HG02571 (cell line): ENCODE data around the gene FAR1.
"Not testable (repeated sequence)": the region's sequence is repeated elsewhere in the genome, so short reads cannot be mapped to it uniquely, and the experiment has no call there.

ENCODE experiments used
- ATAC-seq: cut with Tn5 transposase; IDR thresholded peaks from one replicate; pipeline ENCODE4 v1.9.1; 2021; ENCODE audit warnings: mild to moderate bottlenecking, moderate library complexity; ENCODE audit not compliant: unreplicated experiment

Gene FAR1

DNA sequence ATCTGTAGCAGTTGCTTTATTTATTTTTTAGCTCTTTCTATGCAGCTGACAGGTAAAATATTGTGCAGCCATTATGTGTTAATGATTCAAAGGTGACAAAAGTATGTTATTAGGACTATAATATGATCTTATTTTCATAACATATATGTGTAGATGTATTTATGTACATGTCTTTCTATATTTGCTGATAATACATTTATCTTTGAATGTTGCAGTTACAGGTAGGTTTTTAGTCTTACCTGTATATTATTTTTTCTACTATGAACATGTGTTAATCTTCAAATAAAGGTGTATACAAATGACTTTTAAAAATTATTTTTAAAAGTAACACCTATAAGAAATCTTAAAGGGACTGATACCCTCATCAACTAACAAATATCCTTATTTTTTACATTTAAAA is 33.6 kb downstream of the FAR1 start:
- ATAC-seq: no peak

- ATAC-seq: no peak
Observed at GRCh38 chr11:13705710-13706109, 37.2 kb downstream of the FAR1 start.

DNA sequence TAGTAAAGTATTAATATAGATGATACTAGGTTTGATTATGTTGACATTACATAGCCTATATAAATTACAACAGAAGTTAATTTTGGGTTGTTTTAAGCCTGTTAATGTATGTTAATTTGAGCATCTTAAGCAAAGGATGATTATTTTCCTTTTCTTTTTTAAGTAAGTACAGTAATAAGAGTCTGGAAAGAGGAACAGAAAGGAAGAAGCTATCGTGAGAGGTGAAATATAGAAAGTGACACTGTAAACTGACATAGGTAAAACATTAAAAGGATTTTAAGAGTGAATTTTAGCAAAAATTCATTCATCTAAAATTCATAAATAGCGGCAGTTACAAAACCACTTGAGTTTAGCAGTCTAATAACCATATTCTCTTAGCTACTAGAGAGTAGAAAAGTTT is 45.5 kb downstream of the FAR1 start:
- ATAC-seq: no peak

DNA sequence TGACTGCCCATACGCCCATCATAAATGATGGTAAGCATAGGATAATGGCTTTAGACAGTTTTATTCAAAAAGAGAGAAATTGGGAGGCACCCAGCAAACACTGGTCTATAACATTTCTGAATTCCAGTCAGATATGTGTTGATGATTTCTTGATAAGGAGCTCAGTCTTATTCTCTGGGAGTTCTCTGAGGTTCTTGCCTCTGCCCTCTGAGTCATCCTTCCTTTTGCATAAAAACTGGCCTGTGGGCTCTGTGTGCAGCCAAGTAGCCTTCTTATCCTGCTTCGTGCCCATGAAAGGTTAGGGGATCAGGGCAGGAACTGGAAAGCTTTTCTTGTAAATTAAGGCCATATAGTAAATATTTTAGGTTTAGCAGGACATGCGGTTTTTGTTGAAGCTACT is 48.9 kb downstream of the FAR1 start:
- ATAC-seq: no peak

GRCh38 chr11:13718394-13718793 is 49.9 kb downstream of the FAR1 start:
- ATAC-seq: no peak

DNA sequence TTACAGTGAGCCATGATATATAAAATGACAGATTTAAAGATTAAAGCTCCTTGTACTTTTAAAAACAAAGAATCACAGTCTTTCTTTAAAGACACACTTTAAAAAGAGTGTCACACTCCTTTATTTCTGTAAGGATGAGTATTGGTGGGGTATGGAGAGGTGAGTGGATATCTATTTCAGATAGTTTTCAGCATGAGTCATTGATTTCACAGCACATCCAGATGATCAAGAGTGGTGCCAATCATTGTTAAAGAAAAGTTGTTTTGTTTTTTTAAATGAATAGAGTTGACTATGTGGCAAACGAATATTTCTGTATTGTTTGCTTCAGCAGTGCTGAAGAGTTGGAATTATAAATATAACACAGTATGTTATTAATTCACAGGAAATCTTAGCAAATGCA is 52.5 kb downstream of the FAR1 start:
- ATAC-seq: no peak

DNA sequence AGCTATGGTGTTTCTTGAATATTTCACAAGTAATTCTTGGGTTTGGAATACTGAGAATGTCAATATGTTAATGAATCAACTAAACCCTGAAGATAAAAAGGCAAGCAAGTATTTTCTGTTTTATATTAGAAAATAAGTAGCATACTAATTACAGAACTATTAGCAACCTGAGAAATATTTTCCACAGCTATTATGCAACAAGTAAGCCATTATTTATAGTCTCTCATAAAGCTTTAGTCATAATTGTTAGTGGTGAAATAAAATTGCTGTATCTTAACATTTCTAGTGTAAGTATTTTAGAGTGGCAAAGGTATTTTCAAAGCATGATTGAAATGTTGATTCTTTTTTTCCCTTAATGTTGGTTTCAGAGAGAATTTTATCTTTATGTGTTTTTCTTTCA is 53.3 kb downstream of the FAR1 start:
- ATAC-seq: no peak

- ATAC-seq: no peak
Observed at GRCh38 chr11:13726456-13726855, 58.0 kb downstream of the FAR1 start.

DNA sequence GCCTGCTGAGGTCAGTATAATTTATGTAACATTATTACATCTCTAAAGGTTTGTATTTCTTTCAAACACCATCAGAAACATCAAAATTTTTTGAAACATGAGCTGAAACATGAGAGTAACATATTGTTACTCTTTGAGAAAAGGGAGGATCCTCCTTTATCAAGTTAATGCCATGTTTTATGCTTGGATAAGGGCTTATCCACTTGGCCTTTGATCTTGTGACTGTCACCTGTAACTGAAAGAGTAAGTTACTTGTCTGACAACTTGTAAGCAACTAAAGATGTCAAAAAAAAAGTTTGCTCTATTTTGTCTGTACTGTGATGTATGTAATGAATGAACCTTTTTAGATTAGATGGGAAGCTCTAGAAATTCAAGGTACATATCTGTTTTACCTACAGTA is 59.6 kb downstream of the FAR1 start:
- ATAC-seq: no peak

DNA sequence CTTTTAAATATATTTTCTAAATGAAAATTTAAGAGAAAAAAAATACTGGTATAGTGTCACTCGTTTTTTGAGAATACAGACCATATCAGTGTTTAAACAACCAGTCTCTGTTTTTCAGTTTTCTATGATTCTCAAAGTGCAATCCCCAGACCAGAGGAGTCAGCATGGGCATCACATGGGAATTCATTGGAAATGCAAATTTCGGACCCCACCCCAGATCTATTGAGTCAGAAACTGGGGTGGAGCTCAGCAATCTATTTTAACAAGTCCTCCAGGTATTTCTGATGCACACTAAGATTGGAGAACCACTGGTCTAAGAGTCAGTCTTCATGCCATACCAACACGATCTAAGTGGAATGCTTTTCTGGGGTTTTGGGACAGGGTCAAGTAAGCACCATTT is 66.1 kb downstream of the FAR1 start:
- no peak for ATAC-seq

DNA sequence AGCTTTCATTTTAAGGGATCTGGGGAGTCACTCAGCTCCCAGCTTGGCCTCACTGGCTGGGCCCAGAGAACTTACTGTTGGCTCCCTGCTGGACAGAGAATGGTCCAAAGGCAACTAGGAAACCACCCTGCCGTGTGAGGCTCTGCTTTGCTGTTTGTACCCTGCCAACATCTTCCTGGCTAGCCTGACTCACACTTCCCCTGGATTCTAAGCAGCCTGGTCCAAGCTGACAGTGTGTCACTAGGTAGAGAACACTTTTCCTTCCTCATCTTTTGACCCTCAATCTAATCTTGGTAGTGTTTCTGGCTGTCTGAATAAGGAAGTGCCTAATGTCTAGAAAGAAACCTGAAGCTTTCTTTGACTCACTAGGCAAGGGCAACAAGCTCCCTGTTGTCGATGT is 76.7 kb downstream of the FAR1 start:
- no peak for ATAC-seq

DNA sequence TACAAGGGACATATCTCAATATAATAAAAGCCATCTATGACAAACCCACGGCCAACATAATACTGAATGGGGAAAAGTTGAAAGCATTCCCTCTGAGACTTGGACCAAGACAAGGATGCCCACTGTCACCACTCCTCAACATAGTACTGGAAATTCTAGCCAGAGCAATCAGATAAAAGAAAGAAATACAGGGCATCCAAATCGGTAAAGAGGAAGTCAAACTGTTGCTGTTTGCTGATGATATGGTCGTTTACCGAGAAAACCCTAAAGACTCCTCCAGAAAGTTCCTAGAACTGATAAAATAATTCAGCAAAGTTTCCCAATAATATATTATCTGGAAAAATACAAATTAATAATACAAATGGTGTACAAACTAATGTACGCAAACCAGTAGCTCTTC is 84.8 kb downstream of the FAR1 start:
- not testable (repeated sequence) for ATAC-seq

- no peak for ATAC-seq
Observed at GRCh38 chr11:13759050-13759449, 90.6 kb downstream of the FAR1 start.

DNA sequence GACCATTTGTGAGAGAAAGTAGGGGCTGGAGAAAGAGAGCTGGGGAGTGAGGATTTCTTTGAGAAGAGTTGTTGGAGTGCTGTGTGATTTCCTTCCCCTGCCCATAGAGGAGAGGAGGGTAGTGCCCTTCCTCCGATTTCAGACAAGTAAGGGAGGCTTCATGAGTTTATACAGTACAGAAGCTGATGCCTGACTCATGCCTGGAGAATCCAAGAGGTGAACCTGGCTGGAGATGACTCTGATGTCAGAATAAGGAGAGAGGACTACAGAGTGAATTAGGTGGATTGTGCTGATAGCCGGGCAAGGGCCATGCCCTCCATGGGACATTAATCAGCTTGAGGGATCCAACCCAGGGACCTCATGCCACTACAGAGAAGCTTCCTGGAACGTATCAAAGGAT is 91.6 kb downstream of the FAR1 start:
- no peak for ATAC-seq

DNA sequence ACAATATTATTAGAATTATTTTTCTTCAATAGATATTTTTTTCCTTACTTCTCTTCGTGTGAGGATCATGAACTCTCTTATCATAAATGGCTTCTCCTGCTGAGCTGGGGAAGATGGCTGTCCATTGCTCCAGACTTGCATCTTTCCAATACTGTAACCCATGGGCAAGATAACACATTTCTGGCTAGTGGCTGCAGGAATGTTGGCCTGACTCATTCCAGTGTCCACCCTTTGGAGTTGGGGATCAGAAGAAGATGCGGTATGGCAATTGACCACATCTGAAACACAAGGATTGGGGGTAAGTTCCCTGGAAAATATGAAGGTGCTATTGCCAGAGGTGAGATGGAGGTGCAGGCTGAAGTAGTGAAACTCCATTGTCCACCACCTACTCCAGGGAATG is 92.8 kb downstream of the FAR1 start:
- ATAC-seq: no peak

GRCh38 chr11:13761716-13762115 is 93.2 kb downstream of the FAR1 start:
- no peak for ATAC-seq

- ATAC-seq: no peak
Observed at GRCh38 chr11:13762718-13763117, 94.2 kb downstream of the FAR1 start.

DNA sequence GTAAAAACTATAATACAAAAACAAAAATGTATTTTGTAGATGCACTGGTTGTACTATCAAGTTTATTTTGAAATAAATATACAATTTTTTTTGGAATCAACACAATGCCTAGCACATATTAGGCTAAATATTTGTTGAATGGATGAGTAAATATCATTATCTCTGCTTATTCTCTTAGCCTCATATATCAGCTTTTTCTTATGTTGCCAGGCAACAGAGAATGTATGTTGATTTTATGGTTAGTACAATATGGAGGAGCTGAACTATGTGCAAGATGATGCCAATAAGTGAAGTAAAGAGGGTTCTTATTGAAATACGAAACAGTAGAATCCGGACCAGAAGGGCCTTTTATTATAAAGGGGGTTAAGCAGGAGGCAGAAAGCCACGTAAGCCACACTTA is 94.9 kb downstream of the FAR1 start:
- no peak for ATAC-seq

- no peak for ATAC-seq
Observed at GRCh38 chr11:13765886-13766285, 97.4 kb downstream of the FAR1 start.

- ATAC-seq: no peak
Observed at GRCh38 chr11:13767471-13767870, 99.0 kb downstream of the FAR1 start.

DNA sequence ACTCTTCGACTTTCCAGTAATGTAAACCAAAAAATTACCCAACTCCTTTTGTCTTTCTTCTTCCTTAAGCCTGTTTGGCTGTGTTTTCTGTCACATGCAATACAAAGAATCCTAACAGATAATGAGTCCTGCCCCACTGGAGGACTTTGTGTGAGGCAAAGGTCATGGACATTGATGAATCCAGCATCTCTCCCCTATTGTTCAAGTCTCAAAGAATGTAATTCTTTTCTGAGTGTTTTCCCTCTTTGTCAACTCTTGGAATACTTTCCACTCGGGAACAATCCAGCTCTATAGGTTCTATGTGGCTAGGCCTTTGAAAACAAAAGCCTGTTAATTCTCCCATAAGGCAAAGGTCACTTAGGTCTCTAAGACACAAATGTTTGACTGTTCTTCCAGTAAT is 100.7 kb downstream of the FAR1 start:
- no peak for ATAC-seq

DNA sequence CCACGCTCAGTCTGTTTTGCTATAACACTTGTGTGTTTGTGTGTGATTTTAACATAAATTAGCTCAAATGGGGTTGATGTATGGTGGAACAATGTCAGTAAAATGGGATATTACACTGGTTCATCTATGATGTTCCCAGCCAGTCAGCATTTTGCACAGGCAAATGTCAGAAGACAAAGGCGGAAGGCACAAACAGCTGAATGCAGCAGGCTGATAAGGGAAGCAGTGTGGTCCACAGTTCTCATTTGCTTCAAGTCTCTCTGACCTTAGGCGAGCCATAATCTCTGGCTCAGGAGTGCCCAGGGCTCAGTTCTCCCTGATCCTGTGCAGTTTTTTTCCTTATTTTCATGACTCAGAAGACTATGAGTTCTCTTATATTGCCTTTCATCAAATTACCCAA is 102.7 kb downstream of the FAR1 start:
- no peak for ATAC-seq

GRCh38 chr11:13772223-13773046 is 104.0 kb downstream of the FAR1 start:
- no peak for ATAC-seq
